ENCODE results near the gene MRGPRG. TPM values are rescaled to one million over a fixed set of nuclear protein-coding genes. Genes with fewer than 3 reads are reported as not detected.

Gene MRGPRG
- total and polyA plus RNA-seq, 4 donors: not detected

GRCh38 chr11:3245071-3245470 is 26.5 kb upstream of the MRGPRG start:
- no peak for DNase-seq (ENCODE audit: low spot score)
- Histone ChIP-seq H3K4me1 (ENCODE audit: control insufficient read depth in 4 of 4, insufficient read depth in 4 of 4, low read length in 3 of 4) (no peaks in the 10 kb centered on the region), H3K27ac (ENCODE audit: low read depth in 1 of 2, low read length in 2 of 2) (no peak overlapping the region), H3K4me3 (ENCODE audit: low read depth in 1 of 3, low read length in 3 of 3) (no peak overlapping the region), H3K27me3 (ENCODE audit: control insufficient read depth in 4 of 4, insufficient read depth in 4 of 4, low read length in 3 of 4) (no peaks in the 10 kb centered on the region), H3K9me3 (ENCODE audit: control insufficient read depth in 4 of 4, low read length in 3 of 4) (no peaks in the 10 kb centered on the region), H3K9ac (ENCODE audit: low read depth in 1 of 2, low read length in 2 of 2) (no peak overlapping the region), H3K36me3 (ENCODE audit: control insufficient read depth in 4 of 4, insufficient read depth in 3 of 4, low read depth in 1 of 4, low read length in 3 of 4) (no peaks in the 10 kb centered on the region)
- no peak for TF ChIP-seq HNF4G (IDR thresholded peaks at IDR 0.05)

GRCh38 chr11:3243880-3244279 is 25.3 kb upstream of the MRGPRG start:
- no peaks in the 10 kb centered on the region for H3K27me3 ChIP-seq (ENCODE audit: control insufficient read depth in 4 of 4, insufficient read depth in 4 of 4, low read length in 3 of 4)
- H3K36me3 ChIP-seq (ENCODE audit: control insufficient read depth in 4 of 4, insufficient read depth in 3 of 4, low read depth in 1 of 4, low read length in 3 of 4): no peaks in the 10 kb centered on the region
- TF ChIP-seq CTCF (IDR thresholded peaks at IDR 0.05; ENCODE audit: low read depth, low read length, missing input control) (no peak), HNF4G (IDR thresholded peaks at IDR 0.05) (no peak), FOXA2 (IDR thresholded peaks at IDR 0.05) (no peak), NR2F2 (IDR thresholded peaks at IDR 0.05) (no peak), ATF3 (IDR thresholded peaks at IDR 0.05) (no peak), RAD21 (IDR thresholded peaks at IDR 0.05) (no peak), YY1 (IDR thresholded peaks at IDR 0.05) (no peak)
- H3K4me1 ChIP-seq (ENCODE audit: control insufficient read depth in 4 of 4, insufficient read depth in 4 of 4, low read length in 3 of 4): no peaks in the 10 kb centered on the region
- no peaks in the 10 kb centered on the region for H3K9me3 ChIP-seq (ENCODE audit: control insufficient read depth in 4 of 4, low read length in 3 of 4)
- H3K9ac ChIP-seq (ENCODE audit: low read depth in 1 of 2, low read length in 2 of 2): no peak overlapping the region
- no peak for DNase-seq (ENCODE audit: low spot score)
- no peak overlapping the region for H3K27ac ChIP-seq (ENCODE audit: low read depth in 1 of 2, low read length in 2 of 2)
- no peak overlapping the region for H3K4me3 ChIP-seq (ENCODE audit: low read depth in 1 of 3, low read length in 3 of 3)
- 78% methylated on average over 1 of the region's 1 CpG for WGBS

GRCh38 chr11:3237119-3237518 is 18.5 kb upstream of the MRGPRG start:
- no peak for TF ChIP-seq FOXA2 (IDR thresholded peaks at IDR 0.05)
- TF ChIP-seq GABPA (IDR thresholded peaks at IDR 0.05 in 1 of 2, conservative IDR thresholded peaks at IDR 0.05 in 1 of 2): no peak
- no peak for TF ChIP-seq RAD21 (IDR thresholded peaks at IDR 0.05)
- TF ChIP-seq RXRA (IDR thresholded peaks at IDR 0.05): no peak
- Histone ChIP-seq H3K9me3 (ENCODE audit: control insufficient read depth in 4 of 4, low read length in 3 of 4) (no peaks in the 10 kb centered on the region), H3K4me3 (ENCODE audit: low read depth in 1 of 3, low read length in 3 of 3) (no peak overlapping the region), H3K27ac (ENCODE audit: low read depth in 1 of 2, low read length in 2 of 2) (no peak overlapping the region), H3K27me3 (ENCODE audit: control insufficient read depth in 4 of 4, insufficient read depth in 4 of 4, low read length in 3 of 4) (peaks cover 0 to 6% (median 0%) of the 10 kb centered on the region in 4 donors), H3K4me1 (ENCODE audit: control insufficient read depth in 4 of 4, insufficient read depth in 4 of 4, low read length in 3 of 4) (no peaks in the 10 kb centered on the region), H3K36me3 (ENCODE audit: control insufficient read depth in 4 of 4, insufficient read depth in 3 of 4, low read depth in 1 of 4, low read length in 3 of 4) (no peaks in the 10 kb centered on the region), H3K9ac (ENCODE audit: low read depth in 1 of 2, low read length in 2 of 2) (no peak overlapping the region)
- 86% methylated on average over 2 of the region's 2 CpGs for WGBS
- no peak for DNase-seq (ENCODE audit: low spot score)

GRCh38 chr11:3234846-3235245 is 16.2 kb upstream of the MRGPRG start:
- no peak overlapping the region for H3K27ac ChIP-seq (ENCODE audit: low read depth in 1 of 2, low read length in 2 of 2)
- no peaks in the 10 kb centered on the region for H3K4me1 ChIP-seq (ENCODE audit: control insufficient read depth in 4 of 4, insufficient read depth in 4 of 4, low read length in 3 of 4)
- H3K4me3 ChIP-seq (ENCODE audit: low read depth in 1 of 3, low read length in 3 of 3): no peak overlapping the region
- TF ChIP-seq HNF4A (conservative IDR thresholded peaks at IDR 0.05) (no peak), GABPA (IDR thresholded peaks at IDR 0.05 in 1 of 2, conservative IDR thresholded peaks at IDR 0.05 in 1 of 2) (no peak), ATF3 (IDR thresholded peaks at IDR 0.05) (no peak), HNF4G (IDR thresholded peaks at IDR 0.05) (no peak), REST (IDR thresholded peaks at IDR 0.05) (no peak), EGR1 (IDR thresholded peaks at IDR 0.05; ENCODE audit: low read depth in 2 of 2) (no peak), NR2F2 (IDR thresholded peaks at IDR 0.05) (no peak), SP1 (IDR thresholded peaks at IDR 0.05) (no peak)
- 65% methylated on average over 7 of the region's 7 CpGs for WGBS
- no peak overlapping the region for H3K9ac ChIP-seq (ENCODE audit: low read depth in 1 of 2, low read length in 2 of 2)
- H3K27me3 ChIP-seq (ENCODE audit: control insufficient read depth in 4 of 4, insufficient read depth in 4 of 4, low read length in 3 of 4): peaks cover 0 to 8% (median 0%) of the 10 kb centered on the region in 4 donors
- peak; percentile 30 for DNase-seq (ENCODE audit: low spot score)
- H3K9me3 ChIP-seq (ENCODE audit: control insufficient read depth in 4 of 4, low read length in 3 of 4): no peaks in the 10 kb centered on the region
- no peaks in the 10 kb centered on the region for H3K36me3 ChIP-seq (ENCODE audit: control insufficient read depth in 4 of 4, insufficient read depth in 3 of 4, low read depth in 1 of 4, low read length in 3 of 4)
